ENCODE data around the gene PEA15. TPM values are rescaled to one million over a fixed set of nuclear protein-coding genes. Genes with fewer than 3 reads are reported as not detected.

The PEA15 gene
- 323 TPM for polyA plus RNA-seq (2013, experiment 1 of 2)
- polyA plus RNA-seq (2013, experiment 2 of 2) = 331 TPM

GRCh38 chr1:160205242-160206035 lies at the start of gene PEA15:
Gene PEA15, plus strand, starts transcription at chr1:160205384. Its CDS starts 6,161 bp downstream, at chr1:160211545.
- Histone ChIP-seq H3K27ac (ENCODE audit: low read length, poor library complexity, severe bottlenecking) (peak within 1 kb of the TSS; percentile 94), H3K14ac (ENCODE audit: low read length in 2 of 2) (peak within 1 kb of the TSS; percentile 9 to 99), H3K18ac (ENCODE audit: low read depth in 1 of 2, low read length in 2 of 2) (peak within 1 kb of the TSS; percentile 94 to 99), H3K27me3 (ENCODE audit: control insufficient read depth in 1 of 2, insufficient read depth in 1 of 2, low read length in 2 of 2) (no peaks in the 10 kb centered on the region), H2AFZ (ENCODE audit: low read depth, low read length) (peak within 1 kb of the TSS; percentile 70), H2BK12ac (ENCODE audit: low read length in 2 of 2) (peak within 1 kb of the TSS; percentile 39 to 80), H3K4ac (ENCODE audit: low read depth in 1 of 2, low read length in 2 of 2) (peak within 1 kb of the TSS; percentile 77 to 99), H3K9me3 (ENCODE audit: control insufficient read depth, low read length) (no peaks in the 10 kb centered on the region), H3K4me1 (ENCODE audit: control insufficient read depth, insufficient read depth, low read depth, low read length) (peaks cover 32% of the 10 kb centered on the region), H3K79me1 (replicated peaks; ENCODE audit: low read length, poor library complexity, severe bottlenecking) (peaks cover 4% of the 10 kb centered on the region), H3K9ac (ENCODE audit: low read length) (peak within 1 kb of the TSS; percentile 95), H4K91ac (ENCODE audit: low read length) (peak within 1 kb of the TSS; percentile 94), H2AK5ac (ENCODE audit: low read length, severe bottlenecking) (peak within 1 kb of the TSS; percentile 66), H3K4me3 (ENCODE audit: insufficient read depth in 1 of 2, low read depth in 1 of 2, low read length in 2 of 2) (peak within 1 kb of the TSS; percentile 88 to 97), H2BK15ac (ENCODE audit: low read depth, poor library complexity, severe bottlenecking) (peak within 1 kb of the TSS; percentile 73), H3K4me2 (ENCODE audit: low read length, poor library complexity, severe bottlenecking) (peak within 1 kb of the TSS; percentile 83), H4K8ac (ENCODE audit: low read length) (peak within 1 kb of the TSS; percentile 90), H3K23ac (ENCODE audit: low read length in 2 of 2) (peak within 1 kb of the TSS in 1 of 2 experiments; percentile 75), H2BK5ac (ENCODE audit: low read depth, low read length, poor library complexity, severe bottlenecking) (peak within 1 kb of the TSS; percentile 60), H2BK120ac (ENCODE audit: low read depth, low read length) (peak within 1 kb of the TSS; percentile 90), H3K36me3 (ENCODE audit: control insufficient read depth in 1 of 2, insufficient read depth in 2 of 2, low read depth in 1 of 2, low read length in 2 of 2) (peaks cover 25 to 37% of the 10 kb centered on the region in 2 experiments)
- peak; percentile 77 for DNase-seq
- WGBS = under 1% methylated on average over 50 of the region's 76 CpGs

GRCh38 chr1:160156361-160156760 lies 48.8 kb upstream of the PEA15 start:
- H4K91ac ChIP-seq (ENCODE audit: low read length) = no peak overlapping the region
- DNase-seq = no peak
- H3K27ac ChIP-seq (ENCODE audit: low read length, poor library complexity, severe bottlenecking) = no peak overlapping the region
- no peaks in the 10 kb centered on the region for H3K4me1 ChIP-seq (ENCODE audit: control insufficient read depth, insufficient read depth, low read depth, low read length)
- no peak overlapping the region for H2AFZ ChIP-seq (ENCODE audit: low read depth, low read length)
- H3K9ac ChIP-seq (ENCODE audit: low read length) = no peak overlapping the region
- no peak overlapping the region for H3K23ac ChIP-seq (ENCODE audit: low read length in 2 of 2)
- no peaks in the 10 kb centered on the region for H3K36me3 ChIP-seq (ENCODE audit: control insufficient read depth in 1 of 2, insufficient read depth in 2 of 2, low read depth in 1 of 2, low read length in 2 of 2)
- no peaks in the 10 kb centered on the region for H3K79me1 ChIP-seq (replicated peaks; ENCODE audit: low read length, poor library complexity, severe bottlenecking)
- H2BK120ac ChIP-seq (ENCODE audit: low read depth, low read length) = no peak overlapping the region
- H2BK15ac ChIP-seq (ENCODE audit: low read depth, poor library complexity, severe bottlenecking) = no peak overlapping the region
- H3K14ac ChIP-seq (ENCODE audit: low read length in 2 of 2) = no peak overlapping the region
- no peak overlapping the region for H3K4ac ChIP-seq (ENCODE audit: low read depth in 1 of 2, low read length in 2 of 2)
- H4K8ac ChIP-seq (ENCODE audit: low read length) = no peak overlapping the region
- H2AK5ac ChIP-seq (ENCODE audit: low read length, severe bottlenecking) = no peak overlapping the region
- H2BK12ac ChIP-seq (ENCODE audit: low read length in 2 of 2) = no peak overlapping the region
- no peak overlapping the region for H3K4me2 ChIP-seq (ENCODE audit: low read length, poor library complexity, severe bottlenecking)
- 82% methylated on average over 3 of the region's 5 CpGs for WGBS
- H3K4me3 ChIP-seq (ENCODE audit: insufficient read depth in 1 of 2, low read depth in 1 of 2, low read length in 2 of 2) = no peak overlapping the region
- H3K18ac ChIP-seq (ENCODE audit: low read depth in 1 of 2, low read length in 2 of 2) = no peak overlapping the region
- H3K27me3 ChIP-seq (ENCODE audit: control insufficient read depth in 1 of 2, insufficient read depth in 1 of 2, low read length in 2 of 2) = peaks cover 5 to 12% of the 10 kb centered on the region in 2 experiments
- H2BK5ac ChIP-seq (ENCODE audit: low read depth, low read length, poor library complexity, severe bottlenecking) = no peak overlapping the region
- no peaks in the 10 kb centered on the region for H3K9me3 ChIP-seq (ENCODE audit: control insufficient read depth, low read length)

DNA sequence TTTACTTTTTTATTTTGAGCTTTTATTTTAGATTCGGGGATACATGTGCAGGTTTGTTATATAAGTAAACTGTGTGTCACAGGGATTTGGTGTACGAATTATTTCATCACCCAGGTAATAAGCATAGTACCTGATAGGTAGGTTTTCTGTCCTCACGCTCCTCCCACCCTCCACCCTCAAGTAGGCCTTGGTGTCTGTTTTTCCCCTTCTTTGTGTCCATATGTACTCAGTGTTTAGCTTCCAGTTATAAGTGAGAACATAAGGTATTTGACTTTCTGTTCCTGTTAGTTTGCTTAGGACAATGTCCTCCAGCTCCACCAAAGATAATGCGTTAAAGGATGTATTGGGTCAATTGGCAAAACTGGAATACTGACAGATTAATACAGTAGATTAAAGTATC lies 48.0 kb upstream of the PEA15 start:
- Histone ChIP-seq H3K27ac (ENCODE audit: low read length, poor library complexity, severe bottlenecking) (no peak overlapping the region), H3K4me2 (ENCODE audit: low read length, poor library complexity, severe bottlenecking) (no peak overlapping the region), H2BK5ac (ENCODE audit: low read depth, low read length, poor library complexity, severe bottlenecking) (no peak overlapping the region), H3K4me1 (ENCODE audit: control insufficient read depth, insufficient read depth, low read depth, low read length) (no peaks in the 10 kb centered on the region), H3K4ac (ENCODE audit: low read depth in 1 of 2, low read length in 2 of 2) (no peak overlapping the region), H3K27me3 (ENCODE audit: control insufficient read depth in 1 of 2, insufficient read depth in 1 of 2, low read length in 2 of 2) (peaks cover 5 to 15% of the 10 kb centered on the region in 2 experiments), H3K36me3 (ENCODE audit: control insufficient read depth in 1 of 2, insufficient read depth in 2 of 2, low read depth in 1 of 2, low read length in 2 of 2) (no peaks in the 10 kb centered on the region), H3K4me3 (ENCODE audit: insufficient read depth in 1 of 2, low read depth in 1 of 2, low read length in 2 of 2) (no peak overlapping the region), H2AFZ (ENCODE audit: low read depth, low read length) (no peak overlapping the region), H2BK12ac (ENCODE audit: low read length in 2 of 2) (no peak overlapping the region), H2AK5ac (ENCODE audit: low read length, severe bottlenecking) (no peak overlapping the region), H2BK120ac (ENCODE audit: low read depth, low read length) (no peak overlapping the region), H3K14ac (ENCODE audit: low read length in 2 of 2) (no peak overlapping the region), H3K23ac (ENCODE audit: low read length in 2 of 2) (no peak overlapping the region), H3K9ac (ENCODE audit: low read length) (no peak overlapping the region), H4K8ac (ENCODE audit: low read length) (no peak overlapping the region), H3K18ac (ENCODE audit: low read depth in 1 of 2, low read length in 2 of 2) (no peak overlapping the region), H4K91ac (ENCODE audit: low read length) (no peak overlapping the region), H3K79me1 (replicated peaks; ENCODE audit: low read length, poor library complexity, severe bottlenecking) (no peaks in the 10 kb centered on the region), H3K9me3 (ENCODE audit: control insufficient read depth, low read length) (no peaks in the 10 kb centered on the region), H2BK15ac (ENCODE audit: low read depth, poor library complexity, severe bottlenecking) (no peak overlapping the region)
- 100% methylated on average over 2 of the region's 4 CpGs for WGBS
- no peak for DNase-seq

GRCh38 chr1:160158031-160158430 lies 47.2 kb upstream of the PEA15 start:
- Histone ChIP-seq H3K18ac (ENCODE audit: low read depth in 1 of 2, low read length in 2 of 2) (no peak overlapping the region), H4K91ac (ENCODE audit: low read length) (no peak overlapping the region), H3K9me3 (ENCODE audit: control insufficient read depth, low read length) (no peaks in the 10 kb centered on the region), H3K79me1 (replicated peaks; ENCODE audit: low read length, poor library complexity, severe bottlenecking) (no peaks in the 10 kb centered on the region), H3K4me3 (ENCODE audit: insufficient read depth in 1 of 2, low read depth in 1 of 2, low read length in 2 of 2) (no peak overlapping the region), H3K4me1 (ENCODE audit: control insufficient read depth, insufficient read depth, low read depth, low read length) (peaks cover 4% of the 10 kb centered on the region), H2BK12ac (ENCODE audit: low read length in 2 of 2) (no peak overlapping the region), H3K14ac (ENCODE audit: low read length in 2 of 2) (no peak overlapping the region), H3K27ac (ENCODE audit: low read length, poor library complexity, severe bottlenecking) (no peak overlapping the region), H3K23ac (ENCODE audit: low read length in 2 of 2) (no peak overlapping the region), H2BK5ac (ENCODE audit: low read depth, low read length, poor library complexity, severe bottlenecking) (no peak overlapping the region), H3K9ac (ENCODE audit: low read length) (no peak overlapping the region), H2AK5ac (ENCODE audit: low read length, severe bottlenecking) (no peak overlapping the region), H3K4me2 (ENCODE audit: low read length, poor library complexity, severe bottlenecking) (no peak overlapping the region), H2BK15ac (ENCODE audit: low read depth, poor library complexity, severe bottlenecking) (no peak overlapping the region), H2AFZ (ENCODE audit: low read depth, low read length) (no peak overlapping the region), H3K27me3 (ENCODE audit: control insufficient read depth in 1 of 2, insufficient read depth in 1 of 2, low read length in 2 of 2) (peaks cover 3 to 15% of the 10 kb centered on the region in 2 experiments), H2BK120ac (ENCODE audit: low read depth, low read length) (no peak overlapping the region), H3K4ac (ENCODE audit: low read depth in 1 of 2, low read length in 2 of 2) (no peak overlapping the region), H4K8ac (ENCODE audit: low read length) (no peak overlapping the region), H3K36me3 (ENCODE audit: control insufficient read depth in 1 of 2, insufficient read depth in 2 of 2, low read depth in 1 of 2, low read length in 2 of 2) (no peaks in the 10 kb centered on the region)
- 88% methylated on average over 2 of the region's 3 CpGs for WGBS
- no peak for DNase-seq

Measured in mesenchymal stem cell (in vitro differentiated cells and primary cell).